ENCODE data around the gene SMYD4. TPM values are rescaled to one million over a fixed set of nuclear protein-coding genes. Genes with fewer than 3 reads are reported as not detected.

Gene SMYD4
- total RNA-seq, 3 donors from 2014 or later (not counting 1 experiment from before 2014, with no cell fraction given), result 20.3 to 37.8 (median 24.3) TPM

DNA sequence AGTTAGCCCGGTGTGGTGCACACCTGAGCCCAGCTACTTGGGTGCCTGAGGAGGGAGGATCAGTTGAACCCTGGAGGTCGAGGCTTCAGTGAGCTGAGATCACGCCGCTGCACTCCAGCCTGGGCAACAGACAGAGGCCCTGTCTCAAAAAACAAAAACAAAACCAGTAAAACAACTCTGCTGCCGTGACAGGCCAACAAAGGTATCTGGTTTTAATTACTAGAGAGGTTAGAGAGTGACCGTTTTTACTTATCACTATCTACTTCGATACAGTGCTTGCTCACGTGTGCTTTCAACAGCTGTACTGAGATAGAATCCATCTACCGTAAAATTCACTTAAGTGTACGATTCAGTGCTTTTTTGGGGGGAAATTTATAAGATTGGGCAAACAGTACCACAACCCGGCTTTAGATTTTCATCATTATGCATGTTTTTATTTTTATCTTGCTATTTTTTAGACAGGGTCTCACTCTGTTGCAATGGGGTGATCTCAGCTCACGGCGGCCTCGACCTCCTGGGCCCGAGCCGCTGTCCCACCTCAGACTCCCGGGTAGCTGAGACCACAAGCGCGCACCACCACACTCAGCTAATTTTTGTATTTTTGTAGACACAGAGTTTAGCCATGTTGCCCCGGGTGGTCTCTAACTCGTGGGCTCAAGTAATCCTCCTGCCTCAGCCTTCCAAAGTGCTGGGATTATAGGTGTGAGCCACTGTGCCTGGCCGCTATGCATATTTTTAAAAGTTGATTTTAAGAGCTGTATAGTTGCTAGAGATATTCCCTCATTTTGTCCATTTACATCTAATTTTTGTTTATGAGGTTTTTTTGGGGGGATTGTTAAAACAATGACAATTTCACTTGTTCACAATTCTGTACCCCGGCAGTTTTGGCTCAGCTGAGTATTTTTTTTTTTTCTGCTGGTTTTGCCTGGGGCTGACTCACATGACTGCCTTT, 36.9 kb downstream of the SMYD4 start:
- intact Hi-C loops (cut with micrococcal nuclease), result no loop called here
- Mint-ChIP-seq H3K4me3 (no peak overlapping the region), H3K27me3 (ENCODE audit: low read depth in 2 of 2) (no peaks in the 10 kb centered on the region), H3K4me1 (peaks cover 15 to 16% of the 10 kb centered on the region in 2 donors), H3K9me3 (no peaks in the 10 kb centered on the region), H3K36me3 (no peaks in the 10 kb centered on the region), H3K27ac (no peak overlapping the region)
- WGBS (ENCODE audit: insufficient coverage), result 97% methylated on average over 22 of the region's 23 CpGs
- Histone ChIP-seq H3K9me3 (ENCODE audit: control insufficient read depth, insufficient read depth, low read length) (no peaks in the 10 kb centered on the region), H3K27ac (ENCODE audit: low read length) (no peak overlapping the region), H3K27me3 (ENCODE audit: control insufficient read depth, insufficient read depth, low read length) (no peaks in the 10 kb centered on the region), H3K36me3 (ENCODE audit: control insufficient read depth, insufficient read depth, low read length) (peaks cover 3% of the 10 kb centered on the region), H3K4me3 (ENCODE audit: low read length) (no peak overlapping the region), H3K4me1 (ENCODE audit: control insufficient read depth, insufficient read depth, low read length) (no peaks in the 10 kb centered on the region)
- TF ChIP-seq, protein P1, sequence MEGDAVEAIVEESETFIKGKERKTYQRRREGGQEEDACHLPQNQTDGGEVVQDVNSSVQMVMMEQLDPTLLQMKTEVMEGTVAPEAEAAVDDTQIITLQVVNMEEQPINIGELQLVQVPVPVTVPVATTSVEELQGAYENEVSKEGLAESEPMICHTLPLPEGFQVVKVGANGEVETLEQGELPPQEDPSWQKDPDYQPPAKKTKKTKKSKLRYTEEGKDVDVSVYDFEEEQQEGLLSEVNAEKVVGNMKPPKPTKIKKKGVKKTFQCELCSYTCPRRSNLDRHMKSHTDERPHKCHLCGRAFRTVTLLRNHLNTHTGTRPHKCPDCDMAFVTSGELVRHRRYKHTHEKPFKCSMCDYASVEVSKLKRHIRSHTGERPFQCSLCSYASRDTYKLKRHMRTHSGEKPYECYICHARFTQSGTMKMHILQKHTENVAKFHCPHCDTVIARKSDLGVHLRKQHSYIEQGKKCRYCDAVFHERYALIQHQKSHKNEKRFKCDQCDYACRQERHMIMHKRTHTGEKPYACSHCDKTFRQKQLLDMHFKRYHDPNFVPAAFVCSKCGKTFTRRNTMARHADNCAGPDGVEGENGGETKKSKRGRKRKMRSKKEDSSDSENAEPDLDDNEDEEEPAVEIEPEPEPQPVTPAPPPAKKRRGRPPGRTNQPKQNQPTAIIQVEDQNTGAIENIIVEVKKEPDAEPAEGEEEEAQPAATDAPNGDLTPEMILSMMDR (IDR thresholded peaks at IDR 0.05), result no peak
- ATAC-seq (no peak), DNase-seq (no peak)

DNA sequence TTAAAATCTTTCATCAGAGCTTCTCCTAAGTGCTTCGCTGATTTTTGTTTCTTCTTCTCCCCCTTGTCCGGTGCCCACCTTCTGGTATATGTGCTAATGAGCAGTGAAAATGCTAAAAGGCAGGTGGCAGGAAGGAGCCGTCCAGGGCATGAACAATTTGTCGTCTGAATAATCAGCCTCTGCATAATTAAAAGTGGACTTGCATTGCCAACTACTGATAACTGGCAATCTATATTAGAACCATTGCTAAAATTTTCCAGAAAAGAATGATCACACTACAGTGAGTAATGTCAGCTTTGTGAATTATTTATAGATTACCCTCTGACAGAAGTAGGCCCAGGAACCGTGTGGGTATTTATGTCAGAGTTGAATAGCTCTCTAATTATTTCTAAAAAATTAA, 39.8 kb downstream of the SMYD4 start:
- 93% methylated on average over 3 of the region's 5 CpGs for whole genome bisulfite sequencing (ENCODE audit: insufficient coverage)
- Mint-ChIP-seq H3K4me3 (no peak overlapping the region), H3K27me3 (ENCODE audit: low read depth in 2 of 2) (no peaks in the 10 kb centered on the region), H3K27ac (no peak overlapping the region), H3K4me1 (peaks cover 1 to 6% of the 10 kb centered on the region in 2 donors), H3K9me3 (no peaks in the 10 kb centered on the region), H3K36me3 (no peaks in the 10 kb centered on the region)
- no peak overlapping the region for H3K4me3 ChIP-seq (ENCODE audit: low read length)
- intact Hi-C loops (cut with micrococcal nuclease), result no loop called here
- TF ChIP-seq, protein P1 (IDR thresholded peaks at IDR 0.05), result no peak
- no peaks in the 10 kb centered on the region for H3K27me3 ChIP-seq (ENCODE audit: control insufficient read depth, insufficient read depth, low read length)
- ATAC-seq (no peak), DNase-seq (no peak)
- no peak overlapping the region for H3K27ac ChIP-seq (ENCODE audit: low read length)
- no peaks in the 10 kb centered on the region for H3K9me3 ChIP-seq (ENCODE audit: control insufficient read depth, insufficient read depth, low read length)
- H3K4me1 ChIP-seq (ENCODE audit: control insufficient read depth, insufficient read depth, low read length), result no peaks in the 10 kb centered on the region
- peaks cover 16% of the 10 kb centered on the region for H3K36me3 ChIP-seq (ENCODE audit: control insufficient read depth, insufficient read depth, low read length)

GRCh38 chr17:1787301-1787902, 42.3 kb downstream of the SMYD4 start:
- Histone ChIP-seq H3K4me1 (ENCODE audit: control insufficient read depth, insufficient read depth, low read length) (peaks cover 17% of the 10 kb centered on the region), H3K4me3 (ENCODE audit: low read length) (no peak overlapping the region), H3K9me3 (ENCODE audit: control insufficient read depth, insufficient read depth, low read length) (no peaks in the 10 kb centered on the region), H3K27ac (ENCODE audit: low read length) (no peak overlapping the region), H3K27me3 (ENCODE audit: control insufficient read depth, insufficient read depth, low read length) (no peaks in the 10 kb centered on the region), H3K36me3 (ENCODE audit: control insufficient read depth, insufficient read depth, low read length) (peaks cover 26% of the 10 kb centered on the region)
- Mint-ChIP-seq H3K36me3 (peaks cover 6% of the 10 kb centered on the region), H3K4me1 (peaks cover 0 to 4% of the 10 kb centered on the region in 2 donors), H3K4me3 (no peak overlapping the region), H3K27ac (no peak overlapping the region), H3K27me3 (ENCODE audit: low read depth in 2 of 2) (no peaks in the 10 kb centered on the region), H3K9me3 (no peaks in the 10 kb centered on the region)
- TF ChIP-seq, protein P1 (IDR thresholded peaks at IDR 0.05), result no peak
- DNase-seq, result no peak
- WGBS (ENCODE audit: insufficient coverage), result 89% methylated on average over 16 of the region's 16 CpGs
- intact Hi-C loops (cut with micrococcal nuclease), result no loop called here
- ATAC-seq, result no peak
